GM06990 (cell line): ENCODE measurements around the gene CCDC47.
A peak's percentile ranks its signal among the peaks of the same experiment; 100 is the strongest.

Source experiments
- DNase-seq: peaks from one replicate; pipeline ENCODE4 v3.0.0-alpha.2; 2011; ENCODE audit not compliant: insufficient read length; ENCODE audit errors: extremely low read depth
- H3K27me3 ChIP-seq: replicated peaks from 2 replicates; pipeline ENCODE4 v1.6.0; 2011; ENCODE audit warnings: low read length; ENCODE audit not compliant: control insufficient read depth, insufficient read depth
- H3K36me3 ChIP-seq: 2 replicates; pipeline ENCODE4 v1.5.1; 2011; ENCODE audit warnings: low read length; ENCODE audit not compliant: control insufficient read depth, insufficient read depth
- H3K4me3 ChIP-seq: replicated peaks from 2 replicates; pipeline ENCODE4 v1.5.1; 2011; ENCODE audit warnings: low read depth, mild to moderate bottlenecking, control low read depth, low read length
- TF ChIP-seq, protein P1 (sequence below): IDR thresholded peaks from 2 replicates; pipeline ENCODE4 v1.5.1; 2011; ENCODE audit warnings: low read length, control low read depth, mild to moderate bottlenecking, inconsistent platforms; ENCODE audit not compliant: insufficient read depth, poor library complexity, severe bottlenecking

Gene CCDC47

DNA sequence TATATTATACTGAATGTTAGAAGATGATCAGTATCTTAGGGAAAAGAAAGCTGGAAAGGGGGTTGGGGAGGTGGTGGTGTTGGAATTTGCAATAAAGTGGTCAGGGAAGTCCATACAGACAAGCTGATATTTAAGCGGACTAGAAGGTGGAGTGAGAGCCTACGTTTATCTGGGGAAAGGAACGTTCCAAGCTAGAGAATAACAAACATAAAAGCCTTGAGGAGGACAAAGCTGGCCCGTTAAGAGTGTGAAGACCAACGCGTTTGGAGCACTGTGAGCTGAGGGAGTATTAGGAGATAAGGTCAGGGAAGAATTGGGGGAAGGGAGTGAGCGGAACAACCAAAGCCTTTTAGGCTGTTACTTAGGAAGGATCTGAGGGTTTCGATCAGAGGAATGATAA is 2.0 kb upstream of the CCDC47 start:
- DNase-seq = no peak

DNA sequence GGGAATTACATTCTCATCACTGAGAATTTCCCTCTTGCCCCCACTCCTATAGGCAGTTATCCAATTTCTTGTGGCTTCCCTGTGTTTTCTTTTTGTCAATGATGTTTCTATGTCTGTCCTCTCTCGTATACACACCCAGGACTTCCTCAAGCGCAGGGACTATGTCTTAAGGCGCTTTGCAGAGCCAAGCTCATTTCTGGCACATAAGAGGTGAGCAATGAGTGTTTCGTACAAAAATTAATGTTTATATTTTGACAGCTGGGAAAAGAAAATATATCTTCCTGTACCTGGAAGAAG is 1.5 kb upstream of the CCDC47 start:
- DNase-seq = no peak
- peak overlapping the region; percentile 92 for H3K4me3 ChIP-seq
- H3K36me3 ChIP-seq = peaks cover 4% of the 10 kb centered on the region
- no peaks in the 10 kb centered on the region for H3K27me3 ChIP-seq
- TF ChIP-seq, protein P1, sequence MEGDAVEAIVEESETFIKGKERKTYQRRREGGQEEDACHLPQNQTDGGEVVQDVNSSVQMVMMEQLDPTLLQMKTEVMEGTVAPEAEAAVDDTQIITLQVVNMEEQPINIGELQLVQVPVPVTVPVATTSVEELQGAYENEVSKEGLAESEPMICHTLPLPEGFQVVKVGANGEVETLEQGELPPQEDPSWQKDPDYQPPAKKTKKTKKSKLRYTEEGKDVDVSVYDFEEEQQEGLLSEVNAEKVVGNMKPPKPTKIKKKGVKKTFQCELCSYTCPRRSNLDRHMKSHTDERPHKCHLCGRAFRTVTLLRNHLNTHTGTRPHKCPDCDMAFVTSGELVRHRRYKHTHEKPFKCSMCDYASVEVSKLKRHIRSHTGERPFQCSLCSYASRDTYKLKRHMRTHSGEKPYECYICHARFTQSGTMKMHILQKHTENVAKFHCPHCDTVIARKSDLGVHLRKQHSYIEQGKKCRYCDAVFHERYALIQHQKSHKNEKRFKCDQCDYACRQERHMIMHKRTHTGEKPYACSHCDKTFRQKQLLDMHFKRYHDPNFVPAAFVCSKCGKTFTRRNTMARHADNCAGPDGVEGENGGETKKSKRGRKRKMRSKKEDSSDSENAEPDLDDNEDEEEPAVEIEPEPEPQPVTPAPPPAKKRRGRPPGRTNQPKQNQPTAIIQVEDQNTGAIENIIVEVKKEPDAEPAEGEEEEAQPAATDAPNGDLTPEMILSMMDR = no peak

More for the DNA sequence above, 2.0 kb upstream of the CCDC47 start:
- Histone ChIP-seq H3K4me3 (peak overlapping the region; percentile 92), H3K36me3 (peaks cover 4% of the 10 kb centered on the region), H3K27me3 (no peaks in the 10 kb centered on the region)
- TF ChIP-seq, protein P1 = no peak

DNA sequence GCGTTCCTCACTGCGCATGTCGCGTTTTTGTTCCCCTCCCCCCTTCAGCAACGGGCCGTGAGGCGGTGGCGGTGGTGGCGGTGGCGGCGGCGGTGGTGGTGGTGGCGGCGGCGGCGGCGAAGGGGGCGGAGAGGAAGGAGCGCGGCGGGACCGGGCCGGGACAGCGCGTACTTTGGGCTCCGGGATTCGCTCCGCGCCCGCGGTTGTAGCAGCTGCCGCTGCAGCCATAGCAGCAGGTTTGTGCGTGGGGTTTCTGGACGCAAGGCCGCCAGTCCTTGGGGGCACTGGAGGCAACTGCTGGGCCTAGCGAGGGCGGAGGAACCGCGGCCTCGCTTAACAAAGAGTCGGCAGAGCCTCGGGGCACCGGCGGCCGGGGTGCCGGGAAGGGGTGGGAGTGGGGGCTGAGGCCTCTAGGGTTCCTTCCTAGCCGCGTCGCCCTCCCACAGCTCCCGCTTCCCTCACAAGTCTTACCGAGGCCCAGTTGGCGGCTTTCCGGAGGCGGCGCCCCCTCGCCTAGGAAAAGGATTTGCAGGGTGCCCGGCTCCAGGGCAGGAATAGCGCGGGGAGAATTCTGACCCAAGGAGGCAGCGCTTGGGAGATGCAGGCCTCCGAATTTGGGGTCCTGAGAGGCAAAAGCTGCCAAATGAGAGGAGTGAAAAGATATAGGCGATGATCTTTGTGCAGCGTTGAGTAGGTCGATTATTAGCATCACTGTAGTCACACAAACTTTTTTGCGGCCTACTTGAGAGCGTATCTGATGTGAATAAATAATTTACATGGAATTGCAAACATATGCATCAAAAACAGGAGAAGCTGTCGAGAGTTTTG is 958 bp upstream of the CCDC47 start, which contains the start of gene DDX42:
Gene DDX42, plus strand, starts transcription at position 30 of the 828 bp plus-strand sequence. CDS start 12,880 bp downstream, outside the sequence.
- Histone ChIP-seq H3K27me3 (no peaks in the 10 kb centered on the region), H3K4me3 (peak within 1 kb of the TSS; percentile 96), H3K36me3 (peaks cover 4% of the 10 kb centered on the region)
- DNase-seq = no peak
- TF ChIP-seq, protein P1 = no peak

DNA sequence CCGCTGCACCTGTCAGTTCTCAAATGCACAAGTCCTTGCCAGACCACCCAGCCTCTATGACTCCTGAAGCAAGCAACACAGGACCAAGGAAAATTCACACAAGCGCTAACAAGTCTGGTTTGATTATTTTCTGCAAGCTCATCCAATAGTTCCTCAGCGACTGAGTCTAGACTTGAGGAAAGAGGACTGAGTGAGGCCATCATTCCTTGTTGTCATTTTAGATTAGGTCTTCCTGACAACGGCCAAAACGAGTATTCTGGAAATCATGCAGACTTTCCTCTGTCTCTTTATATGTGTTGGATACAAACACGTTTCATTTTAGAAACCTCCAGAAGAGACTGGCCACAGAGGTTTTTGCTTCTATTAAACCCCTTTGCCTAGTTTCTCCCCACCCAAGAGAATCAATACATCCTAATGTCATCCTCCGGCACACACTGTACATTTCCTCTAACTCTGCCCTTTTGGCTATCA is 561 bp downstream of the CCDC47 start:
- no peaks in the 10 kb centered on the region for H3K27me3 ChIP-seq
- DNase-seq = no peak
- TF ChIP-seq, protein P1 = no peak
- peak overlapping the region; percentile 96 for H3K4me3 ChIP-seq
- peaks cover under 1% of the 10 kb centered on the region for H3K36me3 ChIP-seq

DNA sequence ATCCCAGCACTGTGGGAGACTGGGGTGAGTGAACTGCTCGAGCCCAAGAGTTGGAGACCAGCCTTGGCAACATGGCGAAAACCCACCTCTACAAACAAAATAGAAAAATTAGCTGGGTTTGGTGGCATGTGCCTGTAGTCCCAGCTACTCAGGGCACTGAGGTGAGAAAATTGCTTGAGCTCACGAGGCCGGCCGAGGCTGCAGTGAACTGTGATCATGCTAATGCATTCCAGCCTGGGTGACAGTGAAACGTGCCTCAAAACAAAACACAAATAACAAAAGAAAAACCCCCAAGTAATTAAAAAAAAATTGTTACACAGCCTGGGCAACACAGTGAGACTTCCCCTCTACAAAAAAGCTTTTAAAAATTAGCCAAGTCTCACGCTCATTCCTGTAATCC is 5.0 kb downstream of the CCDC47 start:
- H3K4me3 ChIP-seq = no peak overlapping the region

More for the DNA sequence above, 5.0 kb downstream of the CCDC47 start:
- TF ChIP-seq, protein P1 = no peak
- DNase-seq = no peak
- Histone ChIP-seq H3K27me3 (no peaks in the 10 kb centered on the region), H3K36me3 (no peaks in the 10 kb centered on the region; the same call in 1 of the 2 replicates)
